Ovary (tissue), 9 donors: ENCODE measurements around the gene IL24. TPM values are rescaled to one million over a fixed set of nuclear protein-coding genes. Genes with fewer than 3 reads are reported as not detected.

Experiments used
- DNase-seq, 5 donors: peaks; one replicate each; pipeline ENCODE4 v3.0.0-alpha.2; 2019 to 2020
- H3K27ac ChIP-seq, 2 donors: fragments of 200-600 bp; one replicate each; pipeline versions ENCODE4 v1.5.1 to v1.8.0; 2019 to 2022
- H3K27me3 ChIP-seq: fragments of 200-600 bp; one replicate; pipeline ENCODE4 v1.8.0; 2022
- H3K36me3 ChIP-seq: fragments of 200-600 bp; sonication (generic); one replicate; pipeline ENCODE4 v1.5.1; 2019
- H3K4me1 ChIP-seq: one replicate; pipeline ENCODE4 v1.8.1; 2013; ENCODE audit warnings: mild to moderate bottlenecking, moderate library complexity; ENCODE audit not compliant: insufficient read depth
- H3K4me3 ChIP-seq: fragments of 200-600 bp; sonication (generic); one replicate; pipeline ENCODE4 v1.5.1; 2017
- H3K9me3 ChIP-seq, 2 donors: fragments of 200-600 bp in 1 of 2; sonication (generic) in 1 of 2; one replicate each; pipeline versions ENCODE4 v1.5.1 to v1.8.1; 2013 to 2019; ENCODE audit warnings: mild to moderate bottlenecking in 1 of 2, moderate library complexity in 1 of 2
- EP300 ChIP-seq: sonication (generic); formaldehyde crosslinking; IDR thresholded peaks from one replicate; pipeline ENCODE4 v1.6.1; 2017; ENCODE audit warnings: antibody characterized with exemption
- POLR2A ChIP-seq: fragments of 450-650 bp; IDR thresholded peaks from one replicate; pipeline ENCODE4 v1.6.1; 2017; ENCODE audit warnings: antibody characterized with exemption, mild to moderate bottlenecking, moderate library complexity
- WGBS, 3 donors: extraction: QIAGEN DNeasy Blood & Tissue Kit in 1 of 3; methylation state at CpG; one replicate each; pipeline versions ENCODE4 v1.1.5 to v1.1.7; 2013 to 2017; 5-methylcytosine and 5-hydroxymethylcytosine counted together
- intact Hi-C, 4 donors: fragments of 100-400 bp; cut with DNase I; formaldehyde crosslinking; loops; one replicate each; pipeline versions ENCODE4 v1.11.0 to v1.15.1; 2022 to 2023
- polyA plus RNA-seq, 2 donors: library from polyadenylated mRNA; stranded (reverse); fragments of 200-250 nt in 1 of 2; fragments of 350-450 nt in 1 of 2; fragmentation: Illumina TruSeq in 1 of 2; extraction: RNeasy Lipid Tissue Mini Kit (QIAGEN cat#74804) in 1 of 2; gene quantifications; one replicate each; pipeline ENCODE4 v1.2.3, GENCODE V29; 2013 to 2014
- total RNA-seq, 7 donors: library from RNA; depleted of rRNA in 2 of 7; stranded (reverse); fragments of >200 nt in 2 of 7; fragmentation: NEBNext Ultra II Directional in 3 of 7; extraction: Animal tissue kit (Norgen Biotek cat#: 25700) in 3 of 7; gene quantifications; one replicate each; pipeline versions ENCODE4 v1.1.0 to v1.2.4, GENCODE V29; 2016 to 2023
- TF ChIP-seq, protein P1 (sequence below), 3 donors: fragments of 450-650 bp in 2 of 3; fragments of 200-600 bp in 1 of 3; IDR thresholded peaks; one replicate each; pipeline versions ENCODE4 v1.5.1 to v1.8.0; 2016 to 2022; ENCODE audit warnings: antibody characterized with exemption in 3 of 3, mild to moderate bottlenecking in 1 of 3
- donor health status: DM: no; HTN: no; CAD: no; lungs with moderate emphysema.
- donor health status: DM: no; HTN: no; CAD: no.
- donor health status: Bipolar disorder and iron deficiency.
- donor health status: DM: yes; HTN: yes; CAD: no.
- donor health status: DM: no; HTN: no; CAD: no.
- donor health status: DM: yes; HTN: yes; CAD: no.

The IL24 gene
- total and polyA plus RNA-seq, 9 donors = 0.10 to 1.8 (median 0.72) TPM; not detected in 6

DNA sequence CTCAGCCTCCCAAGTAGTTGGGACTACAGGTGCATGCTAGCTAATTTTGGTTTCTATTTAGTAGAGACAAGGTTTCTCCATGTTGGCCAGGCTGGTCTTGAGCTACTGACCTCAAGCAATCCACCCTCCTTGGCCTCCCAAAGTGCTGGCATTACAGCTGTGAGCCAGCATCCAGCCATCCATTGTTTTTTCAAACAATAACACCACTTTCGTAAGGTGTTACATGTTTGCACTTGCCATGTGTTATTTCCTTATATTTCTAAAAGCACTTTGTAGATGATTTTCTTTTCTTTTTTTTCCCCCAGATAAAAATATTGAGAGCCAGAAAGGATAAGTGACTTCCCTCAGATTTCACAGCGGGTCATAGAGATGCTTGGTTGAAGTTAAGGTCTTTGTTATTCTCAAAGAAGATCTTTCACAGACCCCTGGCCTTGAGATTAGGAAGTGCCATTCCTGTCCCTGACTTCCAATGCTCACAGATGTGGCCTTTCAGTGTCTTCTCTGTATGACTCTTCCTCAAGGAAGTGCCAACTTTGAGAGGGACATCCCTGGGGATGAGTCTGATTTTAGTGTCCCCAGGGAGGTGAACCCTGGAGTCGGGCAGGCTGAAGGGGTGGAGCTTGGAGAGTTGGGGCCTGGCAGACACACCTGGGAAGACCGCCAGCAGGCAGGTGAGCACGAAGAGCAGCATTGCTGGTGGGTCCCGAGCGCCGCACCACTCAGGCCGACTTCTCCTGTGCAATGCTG lies 42.8 kb downstream of the IL24 start:
- H3K27me3 ChIP-seq = no peaks in the 10 kb centered on the region
- H3K4me3 ChIP-seq = no peak overlapping the region
- TF ChIP-seq POLR2A = no peak
- TF ChIP-seq, protein P1, sequence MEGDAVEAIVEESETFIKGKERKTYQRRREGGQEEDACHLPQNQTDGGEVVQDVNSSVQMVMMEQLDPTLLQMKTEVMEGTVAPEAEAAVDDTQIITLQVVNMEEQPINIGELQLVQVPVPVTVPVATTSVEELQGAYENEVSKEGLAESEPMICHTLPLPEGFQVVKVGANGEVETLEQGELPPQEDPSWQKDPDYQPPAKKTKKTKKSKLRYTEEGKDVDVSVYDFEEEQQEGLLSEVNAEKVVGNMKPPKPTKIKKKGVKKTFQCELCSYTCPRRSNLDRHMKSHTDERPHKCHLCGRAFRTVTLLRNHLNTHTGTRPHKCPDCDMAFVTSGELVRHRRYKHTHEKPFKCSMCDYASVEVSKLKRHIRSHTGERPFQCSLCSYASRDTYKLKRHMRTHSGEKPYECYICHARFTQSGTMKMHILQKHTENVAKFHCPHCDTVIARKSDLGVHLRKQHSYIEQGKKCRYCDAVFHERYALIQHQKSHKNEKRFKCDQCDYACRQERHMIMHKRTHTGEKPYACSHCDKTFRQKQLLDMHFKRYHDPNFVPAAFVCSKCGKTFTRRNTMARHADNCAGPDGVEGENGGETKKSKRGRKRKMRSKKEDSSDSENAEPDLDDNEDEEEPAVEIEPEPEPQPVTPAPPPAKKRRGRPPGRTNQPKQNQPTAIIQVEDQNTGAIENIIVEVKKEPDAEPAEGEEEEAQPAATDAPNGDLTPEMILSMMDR (IDR thresholded peaks at IDR 0.05) = no peak
- no peak for TF ChIP-seq EP300
- 81 to 83% (median 82%) methylated on average over 9 of the region's 9 CpGs for WGBS, 3 donors
- no peaks in the 10 kb centered on the region for H3K4me1 ChIP-seq
- intact Hi-C loops = no loop called here
- H3K9me3 ChIP-seq = no peaks in the 10 kb centered on the region
- no peak overlapping the region for H3K27ac ChIP-seq
- DNase-seq = no peak
- H3K36me3 ChIP-seq = no peaks in the 10 kb centered on the region

DNA sequence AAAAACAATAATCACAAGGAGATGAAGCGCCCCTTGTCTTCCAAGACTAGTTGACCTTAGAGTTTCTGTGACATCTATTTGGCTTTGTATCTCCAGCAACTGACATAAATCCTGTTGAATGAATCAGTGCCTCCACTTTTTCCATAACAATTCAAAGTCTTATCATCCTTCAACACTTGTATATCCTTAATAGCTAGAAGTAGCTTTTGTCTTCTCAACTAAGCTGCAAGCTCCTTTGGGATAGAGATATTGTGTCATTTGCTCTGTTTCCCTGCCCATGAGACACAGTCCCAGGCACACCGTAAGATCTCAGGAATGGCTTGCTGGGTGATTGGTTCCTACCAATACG lies 43.3 kb downstream of the IL24 start:
- no peak for TF ChIP-seq EP300
- TF ChIP-seq POLR2A = no peak
- TF ChIP-seq, protein P1 (IDR thresholded peaks at IDR 0.05) = no peak
- intact Hi-C loops = no loop called here
- Histone ChIP-seq H3K27me3 (no peaks in the 10 kb centered on the region), H3K4me3 (no peak overlapping the region), H3K4me1 (no peaks in the 10 kb centered on the region), H3K36me3 (no peaks in the 10 kb centered on the region), H3K9me3 (no peaks in the 10 kb centered on the region), H3K27ac (no peak overlapping the region)
- whole genome bisulfite sequencing, 3 donors = 84 to 93% (median 91%) methylated on average over 3 of the region's 3 CpGs
- no peak for DNase-seq

DNA sequence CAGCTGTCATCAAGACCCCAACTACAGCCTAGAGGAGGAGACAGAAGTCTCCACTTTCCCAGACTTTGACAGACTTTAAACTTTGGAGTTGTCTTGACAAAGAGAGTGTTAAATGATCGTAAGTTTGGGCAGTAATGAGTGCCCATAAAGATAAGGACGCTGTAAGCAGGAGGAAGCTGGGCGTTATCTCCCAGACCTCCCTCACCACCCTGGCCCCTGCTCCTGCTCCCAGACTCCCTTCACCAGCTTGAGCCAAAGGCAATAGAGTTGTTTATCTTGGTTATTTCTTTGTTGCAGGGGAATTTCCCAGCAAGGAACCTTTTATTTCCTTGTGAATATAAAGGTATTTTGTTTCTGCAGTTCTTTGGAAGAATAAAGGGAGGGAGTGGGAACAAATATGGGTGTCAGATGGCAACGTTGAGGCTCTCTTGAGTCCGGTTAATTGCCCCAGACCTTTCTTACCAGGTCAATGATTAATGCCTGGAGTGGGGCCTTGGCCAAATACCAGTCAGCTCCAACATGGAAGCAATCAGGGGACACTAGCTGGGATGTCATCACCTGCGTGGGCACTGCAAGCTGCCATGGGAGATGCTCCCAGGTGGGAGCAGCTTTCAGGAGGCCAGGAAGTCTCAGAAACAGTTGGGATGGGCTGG lies 44.6 kb downstream of the IL24 start:
- Histone ChIP-seq H3K9me3 (no peaks in the 10 kb centered on the region), H3K36me3 (no peaks in the 10 kb centered on the region), H3K27me3 (no peaks in the 10 kb centered on the region), H3K27ac (no peak overlapping the region), H3K4me3 (no peak overlapping the region), H3K4me1 (no peaks in the 10 kb centered on the region)
- intact Hi-C loops = no loop called here
- WGBS, 3 donors = 25 to 28% (median 26%) methylated on average over 6 of the region's 6 CpGs
- TF ChIP-seq EP300 (no peak), POLR2A (no peak)
- TF ChIP-seq, protein P1 (IDR thresholded peaks at IDR 0.05) = no peak
- no peak for DNase-seq

DNA sequence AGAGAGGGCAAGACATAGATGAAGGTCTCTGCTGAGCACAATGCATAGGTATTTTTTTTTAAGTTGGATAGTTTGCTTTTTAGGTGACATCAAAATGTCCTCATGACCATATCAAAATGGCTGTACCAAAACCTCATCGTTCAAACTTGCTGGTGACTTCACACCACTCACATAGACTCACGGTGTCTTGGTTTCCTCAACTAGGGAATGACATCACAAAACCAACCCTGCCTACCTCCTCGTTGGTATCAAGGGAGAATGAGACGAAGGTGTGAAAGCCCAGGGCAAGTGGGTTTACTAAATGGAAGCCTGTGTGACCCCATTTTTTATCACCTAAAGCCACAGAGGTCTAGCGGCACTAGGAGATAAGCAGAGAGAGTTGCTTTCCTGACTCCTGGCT lies 47.5 kb downstream of the IL24 start:
- DNase-seq = no peak
- TF ChIP-seq POLR2A (no peak), EP300 (no peak)
- TF ChIP-seq, protein P1 (IDR thresholded peaks at IDR 0.05) = no peak
- Histone ChIP-seq H3K27ac (no peak overlapping the region), H3K27me3 (no peaks in the 10 kb centered on the region), H3K9me3 (no peaks in the 10 kb centered on the region), H3K4me3 (no peak overlapping the region), H3K4me1 (no peaks in the 10 kb centered on the region), H3K36me3 (no peaks in the 10 kb centered on the region)
- WGBS, 3 donors = 62 to 70% (median 68%) methylated on average over 5 of the region's 5 CpGs
- intact Hi-C loops = no loop called here
